Measurements from ENCODE around the gene SLC27A2.

- no peak for TF ChIP-seq CTCF (conservative IDR thresholded peaks at IDR 0.05; ENCODE audit: low read depth, low read length)
- TF ChIP-seq EZH2 (IDR thresholded peaks at IDR 0.05; ENCODE audit: borderline replicate concordance, low read depth, low read length, poor library complexity, severe bottlenecking) = peak; percentile 25
Measured at GRCh38 chr15:50182219-50183013, 420 bp downstream of the SLC27A2 start.
